Hepatocyte (in vitro differentiated cells): ENCODE data around the gene INPP5K. TPM values are rescaled to one million over a fixed set of nuclear protein-coding genes. Genes with fewer than 3 reads are reported as not detected.

Experiments used
- DNase-seq: peaks from one replicate; pipeline ENCODE4 v3.0.0-alpha.2; 2016; ENCODE audit warnings: low spot score
- H2AFZ ChIP-seq: fragments of 200-600 bp; sonication (generic); 2 replicates; pipeline ENCODE4 v1.6.0; 2016; ENCODE audit warnings: antibody characterized with exemption, mild to moderate bottlenecking
- H3K27ac ChIP-seq: fragments of 200-600 bp; sonication (generic); 2 replicates; pipeline ENCODE4 v1.5.1; 2016; ENCODE audit warnings: mild to moderate bottlenecking
- H3K27me3 ChIP-seq: fragments of 200-600 bp; sonication (generic); 2 replicates; pipeline ENCODE4 v1.6.1; 2016
- H3K36me3 ChIP-seq: fragments of 200-600 bp; sonication (generic); replicated peaks from 2 replicates; pipeline ENCODE4 v1.5.1; 2016; ENCODE audit warnings: low read depth; ENCODE audit not compliant: insufficient read depth
- H3K4me1 ChIP-seq: fragments of 200-600 bp; sonication (generic); 2 replicates; pipeline ENCODE4 v1.5.1; 2016; ENCODE audit warnings: mild to moderate bottlenecking, moderate library complexity; ENCODE audit not compliant: insufficient read depth
- H3K4me2 ChIP-seq: fragments of 200-600 bp; sonication (generic); 2 replicates; pipeline ENCODE4 v1.6.0; 2016
- H3K4me3 ChIP-seq: fragments of 200-600 bp; sonication (generic); 2 replicates; pipeline ENCODE4 v1.5.1; 2016; ENCODE audit warnings: mild to moderate bottlenecking
- H3K79me2 ChIP-seq: fragments of 200-600 bp; sonication (generic); 2 replicates; pipeline ENCODE4 v1.6.0; 2017; ENCODE audit warnings: mild to moderate bottlenecking
- H3K9me2 ChIP-seq: fragments of 200-600 bp; sonication (generic); replicated peaks from 2 replicates; pipeline ENCODE4 v1.6.0; 2017; ENCODE audit warnings: mild to moderate bottlenecking; ENCODE audit not compliant: insufficient read depth
- H3K9me3 ChIP-seq: fragments of 200-600 bp; sonication (generic); 2 replicates; pipeline ENCODE4 v1.5.1; 2016; ENCODE audit warnings: low read depth, mild to moderate bottlenecking
- H4K20me1 ChIP-seq: fragments of 200-600 bp; sonication (generic); 2 replicates; pipeline ENCODE4 v1.6.0; 2016; ENCODE audit warnings: mild to moderate bottlenecking; ENCODE audit not compliant: insufficient read depth, poor library complexity, severe bottlenecking
- CTCF ChIP-seq: fragments of 200-600 bp; sonication (generic); IDR thresholded peaks from 2 replicates; pipeline ENCODE4 v1.5.1; 2016; ENCODE audit warnings: antibody characterized with exemption, mild to moderate bottlenecking; ENCODE audit not compliant: poor library complexity
- EZH2 ChIP-seq: fragments of 200-600 bp; sonication (generic); IDR thresholded peaks from 2 replicates; pipeline ENCODE4 v1.6.1; 2016; ENCODE audit warnings: antibody characterized with exemption, mild to moderate bottlenecking, borderline replicate concordance
- EZH2phosphoT487 ChIP-seq: fragments of 200-600 bp; sonication (generic); IDR thresholded peaks from one replicate; pipeline ENCODE4 v1.6.1; 2018; ENCODE audit warnings: antibody characterized with exemption, mild to moderate bottlenecking, low read depth, moderate library complexity; ENCODE audit not compliant: unreplicated experiment, severe bottlenecking
- WGBS: methylation state at CpG from one replicate; pipeline ENCODE4 v1.1.6; 2016; ENCODE audit warnings: low lambda C conversion rate; ENCODE audit errors: missing lambda C conversion rate; 5-methylcytosine and 5-hydroxymethylcytosine counted together
- polyA plus RNA-seq: library from polyadenylated mRNA; unstranded; fragments of >200 nt; fragmentation: Nextera tagmentation; extraction: Ambion mirVana; gene quantifications from 2 replicates; pipeline ENCODE4 v1.2.1, GENCODE V29; 2016
- total RNA-seq: library from RNA; depleted of rRNA; stranded (reverse); fragments of >200 nt; gene quantifications from 2 replicates; pipeline ENCODE4 v1.2.3, GENCODE V29; 2014

The INPP5K gene
- total and polyA plus RNA-seq, 2 experiments from 2014 or later, result 34.7 to 40.4 TPM

- Histone ChIP-seq H3K36me3 (no peaks in the 10 kb centered on the region), H3K4me2 (peak overlapping the region; percentile 99), H3K27me3 (no peaks in the 10 kb centered on the region), H2AFZ (no peak overlapping the region), H3K79me2 (peaks cover 51% of the 10 kb centered on the region), H3K27ac (peak overlapping the region; percentile 99), H3K4me3 (no peak overlapping the region), H4K20me1 (no peaks in the 10 kb centered on the region), H3K9me2 (no peaks in the 10 kb centered on the region), H3K9me3 (no peaks in the 10 kb centered on the region), H3K4me1 (peaks cover 39% of the 10 kb centered on the region)
- DNase-seq, result peak; percentile 73
- TF ChIP-seq EZH2, result no peak
- TF ChIP-seq EZH2phosphoT487, result no peak
- no peak for TF ChIP-seq CTCF
- 32% methylated on average over 31 of the region's 74 CpGs for WGBS
These were observed 29.4 kb downstream of the INPP5K start for GRCh38 chr17:1486802-1487695.

- peaks cover 47% of the 10 kb centered on the region for H3K79me2 ChIP-seq
- H3K4me1 ChIP-seq, result peaks cover 39% of the 10 kb centered on the region
- peak overlapping the region; percentile 69 for H2AFZ ChIP-seq
These were observed 30.7 kb downstream of the INPP5K start for GRCh38 chr17:1485423-1486376.

More at GRCh38 chr17:1485423-1486376, 30.7 kb downstream of the INPP5K start:
- H3K4me3 ChIP-seq, result peak overlapping the region; percentile 91
- peak overlapping the region; percentile 99 for H3K4me2 ChIP-seq
- H3K9me3 ChIP-seq, result no peaks in the 10 kb centered on the region
- H4K20me1 ChIP-seq, result no peaks in the 10 kb centered on the region
- no peaks in the 10 kb centered on the region for H3K27me3 ChIP-seq
- peak; percentile 82 for DNase-seq
- TF ChIP-seq EZH2phosphoT487 (no peak), EZH2 (no peak), CTCF (no peak)
- peak overlapping the region; percentile 99 for H3K27ac ChIP-seq
- H3K36me3 ChIP-seq, result no peaks in the 10 kb centered on the region
- H3K9me2 ChIP-seq, result no peaks in the 10 kb centered on the region
- 0% methylated on average over 14 of the region's 127 CpGs for WGBS
